BLaER1 (cell line): Measurements from ENCODE around the gene THAP6.
"Not testable (repeated sequence)": the region's sequence is repeated elsewhere in the genome, so short reads cannot be mapped to it uniquely, and the experiment has no call there.

Experiments
- H3K27ac ChIP-seq: shearing (Covaris generic); formaldehyde crosslinking; 2 replicates; pipeline ENCODE4 v1.8.1; 2022
- H3K27me3 ChIP-seq: shearing (Covaris generic); formaldehyde crosslinking; 2 replicates; pipeline ENCODE4 v1.8.1; 2022
- H3K36me3 ChIP-seq: shearing (Covaris generic); formaldehyde crosslinking; 2 replicates; pipeline ENCODE4 v1.8.1; 2022
- H3K4me1 ChIP-seq: shearing (Covaris generic); formaldehyde crosslinking; 2 replicates; pipeline ENCODE4 v1.8.1; 2022
- H3K4me2 ChIP-seq: shearing (Covaris generic); formaldehyde crosslinking; 2 replicates; pipeline ENCODE4 v1.8.1; 2022
- H3K4me3 ChIP-seq: shearing (Covaris generic); formaldehyde crosslinking; 2 replicates; pipeline ENCODE4 v1.8.1; 2022
- H3K9ac ChIP-seq: shearing (Covaris generic); formaldehyde crosslinking; 2 replicates; pipeline ENCODE4 v1.8.1; 2022
- H3K9me3 ChIP-seq: shearing (Covaris generic); formaldehyde crosslinking; 2 replicates; pipeline ENCODE4 v1.8.1; 2022
- H4K20me1 ChIP-seq: shearing (Covaris generic); formaldehyde crosslinking; 2 replicates; pipeline ENCODE4 v1.8.1; 2022
- Cebpa-rat ChIP-seq: shearing (Covaris generic); IDR thresholded peaks from 2 replicates; pipeline ENCODE4 v1.8.1; 2022

Gene THAP6

GRCh38 chr4:75498041-75498440 lies 16.2 kb upstream of the THAP6 start:
- H3K4me2 ChIP-seq, result no peak overlapping the region
- H3K4me3 ChIP-seq, result no peak overlapping the region
- no peaks in the 10 kb centered on the region for H3K27me3 ChIP-seq
- no peak overlapping the region for H3K9ac ChIP-seq
- H3K4me1 ChIP-seq, result no peaks in the 10 kb centered on the region
- no peak overlapping the region for H3K27ac ChIP-seq
- H4K20me1 ChIP-seq, result peaks cover 11% of the 10 kb centered on the region
- H3K36me3 ChIP-seq, result peaks cover 67% of the 10 kb centered on the region
- no peak for TF ChIP-seq Cebpa-rat
- peaks cover 19% of the 10 kb centered on the region for H3K9me3 ChIP-seq

GRCh38 chr4:75499900-75500299 lies 14.4 kb upstream of the THAP6 start:
- H3K27ac ChIP-seq, result no peak overlapping the region
- TF ChIP-seq Cebpa-rat, result no peak
- peaks cover 79% of the 10 kb centered on the region for H3K36me3 ChIP-seq
- peaks cover 19% of the 10 kb centered on the region for H3K9me3 ChIP-seq
- H3K4me3 ChIP-seq, result no peak overlapping the region
- peaks cover 3% of the 10 kb centered on the region; the same call in 1 of the 2 replicates for H4K20me1 ChIP-seq
- H3K4me2 ChIP-seq, result no peak overlapping the region
- H3K27me3 ChIP-seq, result no peaks in the 10 kb centered on the region
- H3K4me1 ChIP-seq, result no peaks in the 10 kb centered on the region
- H3K9ac ChIP-seq, result no peak overlapping the region

GRCh38 chr4:75502671-75503070 lies 11.6 kb upstream of the THAP6 start:
- H4K20me1 ChIP-seq, result peaks cover 7% of the 10 kb centered on the region; the same call in 1 of the 2 replicates
- H3K9ac ChIP-seq, result no peak overlapping the region
- H3K9me3 ChIP-seq, result peaks cover 19% of the 10 kb centered on the region
- H3K4me1 ChIP-seq, result no peaks in the 10 kb centered on the region
- peaks cover 74% of the 10 kb centered on the region for H3K36me3 ChIP-seq
- no peaks in the 10 kb centered on the region for H3K27me3 ChIP-seq
- H3K4me2 ChIP-seq, result no peak overlapping the region
- TF ChIP-seq Cebpa-rat, result no peak
- H3K4me3 ChIP-seq, result no peak overlapping the region
- no peak overlapping the region for H3K27ac ChIP-seq

- H3K27me3 ChIP-seq, result no peaks in the 10 kb centered on the region
- no peak overlapping the region for H3K27ac ChIP-seq
- H3K4me1 ChIP-seq, result no peaks in the 10 kb centered on the region
- H3K9ac ChIP-seq, result no peak overlapping the region
- peaks cover 11% of the 10 kb centered on the region for H3K9me3 ChIP-seq
- H4K20me1 ChIP-seq, result peaks cover 7% of the 10 kb centered on the region; the same call in 1 of the 2 replicates
- no peak overlapping the region for H3K4me2 ChIP-seq
- TF ChIP-seq Cebpa-rat, result no peak
- no peak overlapping the region for H3K4me3 ChIP-seq
- H3K36me3 ChIP-seq, result peaks cover 73% of the 10 kb centered on the region
These were observed 8.6 kb upstream of the THAP6 start for GRCh38 chr4:75505630-75506029.

GRCh38 chr4:75509592-75509991 lies 4.7 kb upstream of the THAP6 start:
- H3K4me2 ChIP-seq, H3K4me3 ChIP-seq, H3K27ac ChIP-seq, H3K9ac ChIP-seq, H3K27me3 ChIP-seq: not testable (repeated sequence)
- Histone ChIP-seq H3K4me1 (peaks cover 29% of the 10 kb centered on the region), H3K36me3 (peaks cover 35% of the 10 kb centered on the region), H4K20me1 (peaks cover 20% of the 10 kb centered on the region), H3K9me3 (peaks cover 11% of the 10 kb centered on the region)

DNA sequence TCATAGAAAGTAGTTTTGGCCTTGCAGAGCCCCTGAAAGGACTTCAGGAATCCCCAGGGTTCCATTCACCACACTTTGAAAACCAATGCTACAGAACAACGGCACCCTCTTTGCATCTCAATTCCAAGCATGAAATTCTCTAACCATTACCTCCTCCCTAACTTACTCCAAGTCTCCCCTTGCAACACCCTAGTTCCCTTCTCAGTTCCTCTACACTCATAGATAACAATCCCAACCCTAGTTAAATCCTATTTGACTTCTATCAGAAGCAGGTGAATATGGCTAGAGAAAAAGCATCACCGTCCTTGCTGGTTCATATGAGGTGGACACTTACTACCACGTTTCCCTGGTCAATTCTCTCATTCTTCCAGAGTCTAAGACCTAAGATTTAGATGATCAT lies 2.4 kb upstream of the THAP6 start:
- H3K27ac ChIP-seq, result peak overlapping the region; percentile 46; the same call in 1 of the 2 replicates
- H3K4me3 ChIP-seq, result peak overlapping the region; percentile 77
- H3K36me3 ChIP-seq, result peaks cover 24% of the 10 kb centered on the region
- H3K4me1 ChIP-seq, result peaks cover 43% of the 10 kb centered on the region
- no peaks in the 10 kb centered on the region for H3K27me3 ChIP-seq
- peaks cover 11% of the 10 kb centered on the region for H3K9me3 ChIP-seq
- H3K4me2 ChIP-seq, result peak overlapping the region; percentile 84
- no peak overlapping the region for H3K9ac ChIP-seq
- H4K20me1 ChIP-seq, result peaks cover 13% of the 10 kb centered on the region
- TF ChIP-seq Cebpa-rat, result no peak

- peak overlapping the region; percentile 77 for H3K4me3 ChIP-seq
- H3K9ac ChIP-seq, result peak overlapping the region; percentile 85; the same call in 1 of the 2 replicates
- H4K20me1 ChIP-seq, result peaks cover 13% of the 10 kb centered on the region
- TF ChIP-seq Cebpa-rat, result no peak
- H3K27ac ChIP-seq, result peak overlapping the region; percentile 92
- peak overlapping the region; percentile 84 for H3K4me2 ChIP-seq
- no peaks in the 10 kb centered on the region for H3K27me3 ChIP-seq
- H3K4me1 ChIP-seq, result peaks cover 43% of the 10 kb centered on the region
- H3K9me3 ChIP-seq, result peaks cover 11% of the 10 kb centered on the region
- H3K36me3 ChIP-seq, result peaks cover 29% of the 10 kb centered on the region
These were observed 1.7 kb upstream of the THAP6 start for GRCh38 chr4:75512386-75513211.

- Histone ChIP-seq H3K9ac (peak overlapping the region; percentile 85), H3K36me3 (peaks cover 31% of the 10 kb centered on the region)
These were observed 645 bp upstream of the THAP6 start for GRCh38 chr4:75513526-75514130.

GRCh38 chr4:75514949-75515612 lies 808 bp downstream of the THAP6 start:
- Histone ChIP-seq H3K27me3 (no peaks in the 10 kb centered on the region), H3K4me2 (peak overlapping the region; percentile 83), H3K36me3 (peaks cover 25% of the 10 kb centered on the region), H3K9ac (peak overlapping the region; percentile 85), H4K20me1 (peaks cover 13% of the 10 kb centered on the region), H3K4me1 (peaks cover 43% of the 10 kb centered on the region), H3K4me3 (peak overlapping the region; percentile 77), H3K27ac (peak overlapping the region; percentile 92), H3K9me3 (peaks cover 3% of the 10 kb centered on the region)
- no peak for TF ChIP-seq Cebpa-rat

More at GRCh38 chr4:75513526-75514130, 645 bp upstream of the THAP6 start:
- peaks cover 13% of the 10 kb centered on the region for H4K20me1 ChIP-seq
- no peaks in the 10 kb centered on the region for H3K27me3 ChIP-seq
- H3K4me1 ChIP-seq, result peaks cover 43% of the 10 kb centered on the region
- peaks cover 11% of the 10 kb centered on the region for H3K9me3 ChIP-seq
- H3K27ac ChIP-seq, result peak overlapping the region; percentile 92
- no peak for TF ChIP-seq Cebpa-rat
- peak overlapping the region; percentile 84 for H3K4me2 ChIP-seq
- peak overlapping the region; percentile 77 for H3K4me3 ChIP-seq

GRCh38 chr4:75516144-75516543 lies 1.9 kb downstream of the THAP6 start:
- Histone ChIP-seq H3K4me3 (no peak overlapping the region), H3K36me3 (peaks cover 22% of the 10 kb centered on the region), H3K4me2 (peak overlapping the region; percentile 83; the same call in 1 of the 2 replicates), H3K27ac (no peak overlapping the region), H3K9ac (no peak overlapping the region), H4K20me1 (peaks cover 12% of the 10 kb centered on the region), H3K27me3 (no peaks in the 10 kb centered on the region), H3K9me3 (no peaks in the 10 kb centered on the region), H3K4me1 (peaks cover 39% of the 10 kb centered on the region)
- no peak for TF ChIP-seq Cebpa-rat

DNA sequence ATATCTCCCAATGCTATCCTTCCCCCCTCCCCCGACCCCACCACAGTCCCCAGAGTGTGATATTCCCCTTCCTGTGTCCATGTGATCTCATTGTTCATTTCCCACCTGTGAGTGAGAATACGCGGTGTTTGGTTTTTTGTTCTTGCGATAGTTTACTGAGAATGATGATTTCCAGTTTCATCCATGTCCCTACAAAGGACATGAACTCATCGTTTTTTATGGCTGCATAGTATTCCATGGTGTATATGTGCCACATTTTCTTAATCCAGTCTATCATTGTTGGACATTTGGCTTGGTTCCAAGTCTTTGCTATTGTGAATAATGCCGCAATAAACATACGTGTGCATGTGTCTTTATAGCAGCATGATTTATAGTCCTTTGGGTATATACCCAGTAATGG lies 5.2 kb downstream of the THAP6 start:
- Histone ChIP-seq H3K4me1 (peaks cover 14% of the 10 kb centered on the region), H3K36me3 (peaks cover 43% of the 10 kb centered on the region)
- H3K4me2 ChIP-seq, H4K20me1 ChIP-seq, H3K9ac ChIP-seq, H3K4me3 ChIP-seq, H3K27ac ChIP-seq, H3K9me3 ChIP-seq, H3K27me3 ChIP-seq: not testable (repeated sequence)
